Stimulated activated CD4-positive, alpha-beta T cell treated with anti-CD3 and anti-CD28 coated beads, Interleukin-1b, Interleukin-23, amount 100 ng/mL, for 1 hour (primary cell): ENCODE data around the gene NSD1.
A peak's percentile ranks its signal among the peaks of the same experiment; 100 is the strongest.
"Not testable (repeated sequence)": the region's sequence is repeated elsewhere in the genome, so short reads cannot be mapped to it uniquely, and the experiment has no call there.

Experiments
- DNase-seq, 2 donors: peaks; one replicate each; pipeline ENCODE4 v3.0.0-alpha.2; 2020; ENCODE audit warnings: low read depth in 2 of 2

NSD1 gene

DNA sequence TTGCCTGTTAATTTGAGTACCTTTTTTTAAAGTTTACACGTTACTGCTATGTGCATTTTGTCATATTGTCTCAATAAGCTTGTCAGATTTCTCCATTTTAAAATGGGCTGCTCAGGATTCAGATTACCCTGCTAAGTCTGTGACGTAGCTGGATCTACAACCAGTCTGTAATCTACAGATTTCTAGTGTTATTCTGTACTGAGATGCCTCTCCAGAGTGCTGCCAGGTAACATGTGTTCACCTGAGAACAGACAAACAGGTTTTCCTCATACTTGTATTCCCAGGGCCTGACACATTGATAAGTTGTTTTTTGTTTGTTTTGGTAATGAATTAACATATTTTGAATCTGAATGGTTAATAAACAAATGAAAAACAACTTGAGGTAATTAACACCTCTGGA is 154.6 kb downstream of the NSD1 start:
- DNase-seq = no peak

GRCh38 chr5:177290816-177291596 is 157.4 kb downstream of the NSD1 start:
- DNase-seq = no peak

GRCh38 chr5:177291735-177292134 is 158.2 kb downstream of the NSD1 start:
- no peak for DNase-seq

GRCh38 chr5:177293819-177294581 is 160.4 kb downstream of the NSD1 start:
- no peak for DNase-seq

- DNase-seq = no peak
Measured at GRCh38 chr5:177294632-177295031, 161.1 kb downstream of the NSD1 start.

DNA sequence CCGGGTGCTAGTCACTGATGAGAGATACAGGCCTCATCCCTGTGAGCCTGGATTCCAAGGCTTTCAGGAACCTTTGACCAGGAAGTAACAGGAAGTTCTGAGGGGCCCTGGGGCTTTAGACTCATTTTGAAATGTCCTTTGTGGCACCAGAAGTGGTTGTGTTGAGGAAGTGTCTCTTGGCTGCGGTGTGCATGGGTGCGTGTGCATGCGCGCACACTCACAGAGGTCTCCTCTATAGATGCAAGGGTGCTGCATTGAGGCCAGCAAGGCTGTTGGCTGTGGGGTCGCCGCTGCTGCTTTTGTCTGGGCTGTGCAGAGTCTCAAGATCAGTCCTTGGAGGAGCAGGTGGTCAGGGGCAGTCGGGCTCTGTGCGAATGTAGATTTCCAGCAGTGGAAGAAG is 162.4 kb downstream of the NSD1 start:
- DNase-seq = no peak

DNA sequence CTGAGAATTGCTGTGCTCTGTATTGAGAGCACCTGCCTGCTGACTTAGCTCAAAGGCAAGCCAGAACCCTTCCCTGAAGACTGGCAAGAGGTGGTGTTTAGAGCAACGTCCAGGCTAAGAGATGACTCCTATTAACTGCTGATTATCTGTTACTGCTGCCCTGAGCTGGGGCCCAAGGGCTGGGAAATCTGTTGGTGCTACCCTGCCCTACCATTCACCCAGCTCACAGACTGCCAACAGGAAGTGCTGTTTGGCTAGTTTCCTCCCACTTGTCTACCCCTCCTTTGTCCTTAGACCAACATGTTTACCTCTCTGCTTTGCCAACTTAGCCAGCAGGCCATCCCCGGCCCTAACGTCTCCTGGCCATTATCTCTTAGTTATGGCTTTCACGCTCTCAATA is 163.0 kb downstream of the NSD1 start:
- no peak for DNase-seq

DNA sequence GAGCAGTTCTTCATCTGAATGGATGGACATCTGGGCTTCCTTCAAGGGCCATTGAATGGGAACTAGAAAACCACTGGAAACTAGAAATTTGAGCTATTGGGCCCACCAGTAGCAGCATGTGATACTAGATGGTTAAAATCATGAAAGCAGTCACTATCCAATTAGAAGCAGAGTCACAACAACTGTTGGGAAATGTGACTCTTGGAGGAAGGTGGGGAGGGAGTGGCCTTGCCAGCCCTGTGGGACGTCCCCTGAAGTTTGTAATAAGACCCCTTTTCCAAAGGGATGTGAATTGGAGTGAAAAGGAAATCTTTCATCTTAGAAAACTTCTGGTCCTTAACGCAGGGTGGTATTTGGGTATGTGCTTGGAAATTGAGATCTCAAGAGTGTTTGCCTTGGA is 164.3 kb downstream of the NSD1 start:
- DNase-seq = no peak

DNA sequence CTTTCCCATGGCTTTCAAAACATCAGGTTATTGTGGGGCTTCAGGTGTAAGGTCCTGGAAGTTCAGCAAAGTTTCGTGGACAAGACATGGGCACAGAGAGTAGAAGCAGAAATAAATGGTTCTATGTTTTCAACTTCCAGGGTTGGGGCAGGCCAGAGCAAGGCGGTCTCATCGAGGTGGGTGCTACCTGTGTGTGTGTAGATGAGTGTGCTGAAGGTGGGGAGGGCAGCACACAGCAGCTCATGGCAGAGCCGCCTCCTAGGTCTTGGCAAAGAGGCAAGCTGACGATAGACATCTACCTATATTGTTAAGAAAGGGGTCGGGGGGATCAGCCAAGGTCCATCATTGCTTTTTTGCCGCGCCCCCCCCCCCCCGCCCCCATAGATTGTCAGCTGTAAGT is 166.1 kb downstream of the NSD1 start:
- no peak for DNase-seq

DNA sequence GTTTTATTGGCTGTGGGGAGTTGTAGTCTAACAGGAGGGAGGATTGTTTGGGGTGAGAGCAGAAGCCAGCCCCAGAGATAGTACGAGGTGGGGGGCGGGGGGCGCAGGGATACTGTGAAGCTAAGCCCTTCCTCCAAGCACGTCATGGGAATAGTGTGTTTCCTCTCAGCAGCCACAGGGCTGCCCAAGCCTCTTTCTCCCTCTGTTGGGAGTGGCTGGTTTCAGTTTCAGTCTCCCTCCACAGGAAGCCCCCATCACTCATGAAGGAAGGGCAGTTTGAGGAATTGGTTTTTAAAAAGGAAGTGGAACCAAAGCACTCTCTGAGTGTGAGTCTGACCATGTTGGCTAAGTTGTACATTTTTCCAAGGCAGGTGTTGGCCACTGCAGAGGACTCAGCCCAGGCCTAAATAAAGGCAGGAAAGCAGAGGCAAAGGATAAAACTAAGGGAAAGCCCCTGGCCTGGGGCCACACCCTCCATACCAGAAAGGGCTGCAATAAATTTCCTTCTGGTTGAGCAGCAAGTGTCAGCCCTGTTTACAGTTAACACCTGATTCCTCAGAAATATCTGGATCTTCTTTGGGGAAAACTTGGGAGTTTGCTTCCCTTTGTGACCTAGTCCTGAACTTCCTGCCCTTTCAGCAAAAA is 166.8 kb downstream of the NSD1 start:
- peak in 1 of 2 donors; percentile 27 for DNase-seq

DNA sequence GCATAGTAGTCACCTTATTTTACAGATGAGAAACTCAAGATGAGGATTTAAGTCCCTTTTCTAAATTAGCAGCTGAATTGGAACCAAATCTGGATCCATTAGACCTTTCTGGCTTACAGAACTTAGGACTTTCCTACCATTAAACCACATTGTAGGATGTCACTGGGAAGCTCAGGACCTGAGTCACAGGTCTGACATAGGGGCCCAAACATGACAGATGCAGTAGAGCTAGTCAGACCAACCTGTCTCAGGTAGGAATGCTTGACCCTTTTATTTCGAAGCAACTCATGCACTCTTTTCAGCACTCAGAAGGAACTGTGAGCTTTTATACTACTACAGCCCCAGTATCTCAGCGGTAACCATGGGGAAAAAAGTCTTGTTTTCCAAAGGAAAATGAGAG is 167.4 kb downstream of the NSD1 start:
- no peak for DNase-seq

- no peak for DNase-seq
Measured at GRCh38 chr5:177301503-177302165, 168.1 kb downstream of the NSD1 start.

- DNase-seq = no peak
Measured at GRCh38 chr5:177302354-177303110, 169.0 kb downstream of the NSD1 start.

- DNase-seq = peak; percentile 61 to 88
Measured at GRCh38 chr5:177303121-177303924, 169.8 kb downstream of the NSD1 start, which contains the start of the genes PRELID1 and RAB24. TSS of gene PRELID1 (plus strand) at chr5:177303799. CDS start at chr5:177303986, 187 bp downstream. TSS of gene RAB24 (minus strand) at chr5:177303719. CDS start at chr5:177303288, 431 bp downstream.

- DNase-seq = no peak
Measured at GRCh38 chr5:177303925-177304391, 170.4 kb downstream of the NSD1 start.

GRCh38 chr5:177304392-177305119 is 171.0 kb downstream of the NSD1 start:
- no peak for DNase-seq

GRCh38 chr5:177306103-177306640 is 172.6 kb downstream of the NSD1 start:
- not testable (repeated sequence) for DNase-seq

DNA sequence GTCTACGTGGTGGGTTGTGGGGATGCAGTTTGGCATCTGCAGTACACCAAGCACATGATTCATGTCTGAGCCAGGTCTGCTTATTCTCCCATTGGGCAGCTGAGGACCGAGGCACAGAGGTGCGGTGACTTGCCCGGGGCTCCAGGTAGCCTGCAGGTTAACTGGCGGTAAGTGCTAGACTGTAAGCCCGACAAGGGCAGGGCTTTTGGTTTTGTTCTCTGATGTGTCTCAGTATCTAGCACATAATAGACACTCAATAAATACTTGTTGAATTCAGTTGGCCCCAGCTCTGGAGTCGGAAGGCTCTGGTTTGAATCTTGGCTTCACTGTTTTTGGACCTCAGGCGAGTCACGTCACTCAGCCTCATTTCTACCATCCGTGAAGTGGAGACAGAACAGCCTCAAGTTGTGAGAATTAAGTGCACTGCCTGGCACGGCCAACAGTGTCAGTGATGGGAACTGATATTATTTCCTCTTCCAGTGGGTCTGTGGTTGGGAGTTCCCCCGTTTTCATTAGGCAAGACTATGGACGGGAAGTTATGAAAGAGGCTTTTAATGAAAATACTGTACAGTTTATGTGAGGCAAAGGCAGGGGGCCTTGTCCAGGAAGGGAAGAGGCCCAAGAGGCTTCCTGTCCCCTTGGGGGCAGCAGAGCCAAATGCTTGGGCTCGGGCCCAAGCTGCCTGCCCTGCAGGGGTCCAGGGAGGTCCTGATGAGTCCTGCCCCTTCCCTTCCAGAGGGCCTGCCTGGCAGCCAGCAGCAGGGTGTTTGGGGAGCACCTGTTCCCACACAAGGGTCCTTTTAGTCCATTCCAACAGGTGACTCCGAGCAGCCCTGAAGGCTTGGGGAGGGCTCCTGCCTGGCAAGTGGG is 173.3 kb downstream of the NSD1 start:
- DNase-seq = no peak
